ENCODE measurements around the gene ELF5. TPM values are rescaled to one million over a fixed set of nuclear protein-coding genes. Genes with fewer than 3 reads are reported as not detected.

The ELF5 gene
- total and polyA plus RNA-seq, 7 experiments from 2014 or later = not detected

DNA sequence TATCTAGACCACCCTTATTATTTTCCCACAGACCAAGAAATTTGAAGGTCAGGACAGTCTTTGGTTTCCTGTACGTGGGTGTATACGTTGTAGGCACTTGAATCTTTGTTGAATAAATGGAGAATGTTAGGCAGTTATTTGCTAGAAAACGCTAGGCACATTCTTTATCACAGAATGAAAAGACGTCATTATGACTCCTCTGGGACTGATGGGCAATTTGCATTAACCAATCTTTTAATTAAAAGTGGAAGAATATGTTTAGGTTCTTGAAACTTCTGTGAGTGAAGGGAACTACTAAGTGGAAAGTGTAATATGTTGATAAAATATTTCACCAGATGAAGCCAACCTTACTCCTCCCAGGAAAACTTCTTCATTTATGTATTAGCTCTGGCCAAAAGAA, 69.2 kb downstream of the ELF5 start:
- no peaks in the 10 kb centered on the region for H3K27me3 Mint-ChIP-seq
- peaks cover 0 to 2% (median 0%) of the 10 kb centered on the region in 11 donors for H3K9me3 Mint-ChIP-seq
- peaks cover 42 to 81% (median 75%) of the 10 kb centered on the region in 7 donors for H3K4me1 Mint-ChIP-seq
- no peak overlapping the region for H3K27ac Mint-ChIP-seq
- ChIA-PET CTCF (no interaction called here), POLR2A (no interaction called here)
- Histone ChIP-seq H3K27me3 (ENCODE audit: control insufficient read depth in 2 of 2, insufficient read depth in 2 of 2, low read length in 2 of 2) (no peaks in the 10 kb centered on the region), H3K4me1 (ENCODE audit: control insufficient read depth in 2 of 2, insufficient read depth in 2 of 2, low read length in 2 of 2) (peaks cover 18 to 21% of the 10 kb centered on the region in 2 donors), H3K36me3 (ENCODE audit: control insufficient read depth in 2 of 3, insufficient read depth in 3 of 3, low read length in 3 of 3) (no peaks in the 10 kb centered on the region), H3K4me3 (ENCODE audit: low read length) (no peak overlapping the region), H3K9me3 (ENCODE audit: control insufficient read depth in 2 of 3, low read length in 3 of 3) (no peaks in the 10 kb centered on the region), H3K27ac (ENCODE audit: low read depth, low read length) (no peak overlapping the region)
- H3K36me3 Mint-ChIP-seq = peaks cover 0 to 13% (median 8%) of the 10 kb centered on the region in 5 donors
- intact Hi-C loops (cut with micrococcal nuclease) = no loop called here
- no peak overlapping the region for H3K4me3 Mint-ChIP-seq
- DNase-seq (no peak), ATAC-seq (no peak)

DNA sequence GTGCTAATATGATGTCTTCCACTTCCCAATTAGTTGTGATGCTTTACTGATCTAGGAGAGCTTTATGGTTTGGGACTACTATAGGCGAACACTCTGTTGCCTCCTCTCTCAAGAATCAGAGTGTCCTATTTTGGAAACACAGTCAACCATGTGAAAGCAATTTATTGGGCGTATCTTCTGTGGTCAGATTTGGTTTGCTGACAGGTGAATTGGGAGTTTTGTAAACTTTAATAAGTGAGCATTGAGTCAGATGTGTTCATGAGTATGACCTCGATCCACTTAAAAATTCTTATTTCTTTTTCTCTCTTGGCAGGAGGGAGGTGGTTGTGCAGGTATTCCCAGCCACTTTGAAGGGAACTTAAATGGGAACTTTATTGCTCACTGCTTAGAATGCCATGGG, 70.5 kb downstream of the ELF5 start:
- ChIA-PET CTCF (no interaction called here), POLR2A (no interaction called here)
- Histone ChIP-seq H3K27ac (ENCODE audit: low read depth, low read length) (no peak overlapping the region), H3K4me1 (ENCODE audit: control insufficient read depth in 2 of 2, insufficient read depth in 2 of 2, low read length in 2 of 2) (peaks cover 11 to 13% of the 10 kb centered on the region in 2 donors), H3K4me3 (ENCODE audit: low read length) (no peak overlapping the region), H3K36me3 (ENCODE audit: control insufficient read depth in 2 of 3, insufficient read depth in 3 of 3, low read length in 3 of 3) (peaks cover 0 to 3% (median 0%) of the 10 kb centered on the region in 3 experiments), H3K9me3 (ENCODE audit: control insufficient read depth in 2 of 3, low read length in 3 of 3) (no peaks in the 10 kb centered on the region), H3K27me3 (ENCODE audit: control insufficient read depth in 2 of 2, insufficient read depth in 2 of 2, low read length in 2 of 2) (no peaks in the 10 kb centered on the region)
- ATAC-seq = no peak
- Mint-ChIP-seq H3K36me3 (peaks cover 0 to 13% (median 7%) of the 10 kb centered on the region in 5 donors), H3K4me3 (no peak overlapping the region), H3K4me1 (peaks cover 36 to 79% (median 65%) of the 10 kb centered on the region in 7 donors), H3K9me3 (peaks cover 0 to 2% (median 0%) of the 10 kb centered on the region in 11 donors), H3K27ac (no peak overlapping the region), H3K27me3 (no peaks in the 10 kb centered on the region)
- no peak for DNase-seq
- intact Hi-C loops (cut with micrococcal nuclease) = no loop called here

DNA sequence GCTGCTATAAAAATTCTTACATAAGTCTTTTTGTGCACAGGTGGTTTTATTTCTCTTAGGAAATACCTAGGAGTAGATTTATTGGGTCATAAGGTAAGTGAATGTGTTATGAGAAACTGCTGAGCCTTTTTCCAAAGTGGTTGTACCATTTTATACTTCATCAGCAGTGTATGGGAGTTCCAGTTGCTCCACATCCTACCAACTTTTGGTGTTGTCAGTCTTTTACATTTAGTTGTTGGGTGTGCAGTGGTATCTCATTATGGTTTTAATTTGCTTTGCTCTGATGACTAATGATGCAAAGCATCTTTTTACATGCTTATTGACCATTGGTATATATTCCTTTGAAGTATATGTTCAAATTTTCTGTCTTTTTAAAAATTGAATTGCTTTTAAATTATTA, 71.8 kb downstream of the ELF5 start:
- intact Hi-C loops (cut with micrococcal nuclease) = loop anchor here in 1 of 2 donors (2.0 kb wide), 1 partner anchor 1275 kb away; no protein-coding TSS in a partner anchor
- CTCF ChIA-PET = no interaction called here
- peaks cover 0 to 2% (median 0%) of the 10 kb centered on the region in 11 donors for H3K9me3 Mint-ChIP-seq
- Histone ChIP-seq H3K9me3 (ENCODE audit: control insufficient read depth in 2 of 3, low read length in 3 of 3) (no peaks in the 10 kb centered on the region), H3K4me1 (ENCODE audit: control insufficient read depth in 2 of 2, insufficient read depth in 2 of 2, low read length in 2 of 2) (peaks cover 7 to 19% of the 10 kb centered on the region in 2 donors), H3K27ac (ENCODE audit: low read depth, low read length) (no peak overlapping the region), H3K36me3 (ENCODE audit: control insufficient read depth in 2 of 3, insufficient read depth in 3 of 3, low read length in 3 of 3) (peaks cover 0 to 3% (median 0%) of the 10 kb centered on the region in 3 experiments), H3K27me3 (ENCODE audit: control insufficient read depth in 2 of 2, insufficient read depth in 2 of 2, low read length in 2 of 2) (no peaks in the 10 kb centered on the region), H3K4me3 (ENCODE audit: low read length) (no peak overlapping the region)
- no peaks in the 10 kb centered on the region for H3K27me3 Mint-ChIP-seq
- H3K4me1 Mint-ChIP-seq = peaks cover 28 to 71% (median 51%) of the 10 kb centered on the region in 7 donors
- no peak overlapping the region for H3K27ac Mint-ChIP-seq
- POLR2A ChIA-PET = no interaction called here
- peaks cover 0 to 11% (median 7%) of the 10 kb centered on the region in 5 donors for H3K36me3 Mint-ChIP-seq
- ATAC-seq (no peak), DNase-seq (no peak)
- peak overlapping the region in 1 of 10 donors; percentile 58 for H3K4me3 Mint-ChIP-seq

DNA sequence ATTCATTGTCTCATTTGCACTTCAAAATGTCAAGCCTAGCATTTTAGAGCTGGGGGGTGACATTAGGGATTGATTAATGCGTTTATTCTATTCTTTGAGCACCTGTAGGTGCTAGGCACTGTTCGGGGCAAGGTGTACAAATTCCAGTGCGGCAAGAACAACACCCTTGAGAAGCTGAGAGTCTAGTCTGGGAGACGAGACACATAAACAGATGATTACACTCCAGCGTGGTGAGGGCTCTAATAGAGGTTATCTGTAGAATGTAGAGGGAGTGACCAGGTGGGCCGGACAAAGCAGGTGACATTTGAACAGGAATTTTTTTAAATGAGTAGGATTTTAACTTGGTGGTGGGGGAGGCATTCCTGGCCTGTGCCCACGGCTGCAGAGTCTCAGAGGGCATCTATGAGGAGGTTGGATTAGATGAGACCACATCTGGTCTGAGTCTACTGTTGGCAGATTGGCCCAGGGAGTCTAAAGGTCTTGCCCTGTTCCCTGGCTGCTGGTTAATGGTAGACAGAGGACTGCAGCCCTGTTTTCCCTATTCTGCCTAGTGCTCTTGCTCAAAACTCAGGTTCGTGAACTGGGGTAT, 73.9 kb downstream of the ELF5 start:
- peaks cover 0 to 3% (median 0%) of the 10 kb centered on the region in 3 experiments for H3K36me3 ChIP-seq (ENCODE audit: control insufficient read depth in 2 of 3, insufficient read depth in 3 of 3, low read length in 3 of 3)
- peak overlapping the region; percentile 89 to 97 (median 93) for H3K27ac Mint-ChIP-seq
- ChIA-PET CTCF (no interaction called here), POLR2A (interaction anchor here (1.4 to 2.2 kb wide), 2 partner anchors 11 to 28 kb away, joined by 3 to 7 read pairs; no protein-coding TSS in a partner anchor)
- H3K4me3 ChIP-seq (ENCODE audit: low read length) = peak overlapping the region; percentile 90
- H3K27me3 ChIP-seq (ENCODE audit: control insufficient read depth in 2 of 2, insufficient read depth in 2 of 2, low read length in 2 of 2) = no peaks in the 10 kb centered on the region
- peaks cover 0 to 10% (median 0%) of the 10 kb centered on the region in 5 donors for H3K36me3 Mint-ChIP-seq
- peaks cover 22 to 56% (median 42%) of the 10 kb centered on the region in 7 donors for H3K4me1 Mint-ChIP-seq
- H3K4me1 ChIP-seq (ENCODE audit: control insufficient read depth in 2 of 2, insufficient read depth in 2 of 2, low read length in 2 of 2) = peaks cover 7 to 19% of the 10 kb centered on the region in 2 donors
- H3K9me3 Mint-ChIP-seq = peaks cover 0 to 2% (median 0%) of the 10 kb centered on the region in 11 donors
- ATAC-seq (no peak), DNase-seq (no peak)
- H3K4me3 Mint-ChIP-seq = peak overlapping the region; percentile 88 to 98 (median 96)
- intact Hi-C loops (cut with micrococcal nuclease) = loop anchor here (1.0 to 10.0 kb wide), 11 partner anchors 189 to 1855 kb away; partner anchors contain the start of genes EIF3M (in 2 of the 2), APIP (in 1 of the 2), C11orf91 (in 1 of the 2) and CSTF3 (in 1 of the 2)
- H3K27me3 Mint-ChIP-seq = no peaks in the 10 kb centered on the region
- peak overlapping the region; percentile 79 for H3K27ac ChIP-seq (ENCODE audit: low read depth, low read length)
- H3K9me3 ChIP-seq (ENCODE audit: control insufficient read depth in 2 of 3, low read length in 3 of 3) = no peaks in the 10 kb centered on the region

DNA sequence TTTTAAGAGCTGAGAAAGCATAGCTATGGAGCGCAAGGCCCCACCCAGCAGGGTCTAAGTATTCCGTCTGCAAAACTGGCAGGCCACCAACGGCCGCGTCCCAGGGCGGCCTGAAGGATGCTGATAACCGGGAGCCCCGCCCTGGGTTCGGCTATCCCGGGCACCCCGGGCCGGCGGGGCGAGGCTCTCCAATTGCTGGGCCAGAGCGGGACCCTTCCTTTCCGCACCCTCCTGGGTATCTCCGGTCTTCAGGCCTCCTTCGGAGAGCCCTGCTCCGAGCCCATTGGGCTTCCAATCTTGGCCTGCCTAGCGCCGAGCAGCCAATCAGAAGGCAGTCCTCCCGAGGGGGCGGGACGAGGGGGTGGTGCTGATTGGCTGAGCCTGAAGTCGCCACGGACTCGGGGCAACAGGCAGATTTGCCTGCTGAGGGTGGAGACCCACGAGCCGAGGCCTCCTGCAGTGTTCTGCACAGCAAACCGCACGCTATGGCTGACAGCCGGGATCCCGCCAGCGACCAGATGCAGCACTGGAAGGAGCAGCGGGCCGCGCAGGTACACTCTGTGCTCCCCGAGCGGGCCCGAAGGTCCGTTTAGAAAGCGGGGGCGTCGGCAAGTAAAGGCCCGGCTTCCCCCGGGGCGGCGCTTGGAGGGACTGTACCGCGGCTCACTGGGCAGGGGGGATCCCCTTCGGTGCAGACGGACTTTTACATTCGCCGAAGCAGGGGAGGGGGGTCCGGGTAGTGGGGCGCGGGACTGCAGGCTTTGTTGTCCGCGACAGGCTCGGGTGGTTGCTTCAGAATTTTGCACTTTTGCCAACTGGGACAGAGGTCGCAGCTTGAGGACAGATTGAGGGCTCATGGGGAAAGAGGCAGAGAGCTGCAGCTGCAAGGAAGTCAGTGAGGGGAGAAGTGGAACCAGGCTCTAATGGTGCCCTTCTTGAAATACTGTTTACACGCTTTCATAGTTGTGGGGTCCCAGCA, 74.8 kb downstream of the ELF5 start, which contains the start of gene CAT:
TSS of gene CAT (plus strand) at position 406 of the 979 bp plus-strand sequence. CDS start at position 486, 80 bp downstream.
- Mint-ChIP-seq H3K27ac (peak within 1 kb of the TSS; percentile 89 to 97 (median 93)), H3K4me1 (peaks cover 21 to 47% (median 35%) of the 10 kb centered on the region in 7 donors), H3K36me3 (peaks cover 0 to 10% (median 0%) of the 10 kb centered on the region in 5 donors), H3K9me3 (peaks cover 0 to 2% (median 0%) of the 10 kb centered on the region in 11 donors), H3K27me3 (no peaks in the 10 kb centered on the region), H3K4me3 (peak within 1 kb of the TSS; percentile 88 to 98 (median 96))
- CTCF ChIA-PET = interaction anchor here (1.2 kb wide), 1 partner anchor 264 kb away, joined by 6 read pairs; no protein-coding TSS in a partner anchor
- no peaks in the 10 kb centered on the region for H3K9me3 ChIP-seq (ENCODE audit: control insufficient read depth in 2 of 3, low read length in 3 of 3)
- ATAC-seq (peak; percentile 98), DNase-seq (peak; percentile 94 to 98 (median 97))
- peak within 1 kb of the TSS; percentile 79 for H3K27ac ChIP-seq (ENCODE audit: low read depth, low read length)
- peaks cover 0 to 3% (median 0%) of the 10 kb centered on the region in 3 experiments for H3K36me3 ChIP-seq (ENCODE audit: control insufficient read depth in 2 of 3, insufficient read depth in 3 of 3, low read length in 3 of 3)
- H3K4me3 ChIP-seq (ENCODE audit: low read length) = peak within 1 kb of the TSS; percentile 90
- POLR2A ChIA-PET = interaction anchor here (1.3 to 2.2 kb wide), 3 partner anchors 12 to 334 kb away, joined by 3 to 7 read pairs (median 5); partner anchors contain the start of gene NAT10
- H3K4me1 ChIP-seq (ENCODE audit: control insufficient read depth in 2 of 2, insufficient read depth in 2 of 2, low read length in 2 of 2) = peaks cover 7 to 19% of the 10 kb centered on the region in 2 donors
- no peaks in the 10 kb centered on the region for H3K27me3 ChIP-seq (ENCODE audit: control insufficient read depth in 2 of 2, insufficient read depth in 2 of 2, low read length in 2 of 2)
- intact Hi-C loops (cut with micrococcal nuclease) = loop anchor here (1.0 to 10.0 kb wide), 18 partner anchors 29 to 1854 kb away; partner anchors contain the start of genes ABTB2 (in 2 of the 2), APIP (in 2 of the 2), C11orf91 (in 2 of the 2) and CSTF3 (in 2 of the 2)
